ENCODE data around the gene ANKRD1. TPM values are rescaled to one million over a fixed set of nuclear protein-coding genes. Genes with fewer than 3 reads are reported as not detected.

The ANKRD1 gene
- total and polyA plus RNA-seq, 8 donors, result 0.73 to 12.5 (median 1.5) TPM; not detected in 3

DNA sequence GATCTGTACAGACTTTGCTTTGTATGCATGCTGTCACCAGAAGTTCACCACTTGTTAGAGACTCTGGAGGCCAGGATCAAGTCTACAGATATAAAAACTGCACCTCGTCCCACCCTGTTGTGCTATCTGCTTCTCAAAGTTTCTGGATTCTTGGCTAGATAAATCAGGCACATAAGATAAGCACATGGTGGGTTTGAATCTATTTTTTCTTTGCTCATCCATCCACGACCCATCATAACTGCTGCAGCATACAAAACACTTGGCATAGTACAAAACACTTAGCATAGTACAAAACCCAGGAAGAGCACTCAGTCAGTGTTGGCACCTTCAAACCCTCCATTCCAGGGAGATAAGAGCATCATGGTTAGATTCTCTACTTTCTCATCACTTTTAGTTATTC lies 42.4 kb upstream of the ANKRD1 start:
- Histone ChIP-seq H3K4me3 (no peak overlapping the region), H3K9me3 (no peaks in the 10 kb centered on the region), H3K4me1 (peaks cover 0 to 6% (median 0%) of the 10 kb centered on the region in 4 donors), H3K36me3 (no peaks in the 10 kb centered on the region), H3K27ac (no peak overlapping the region), H3K27me3 (no peaks in the 10 kb centered on the region)
- intact Hi-C loops (cut with DNase I; ENCODE audit: low total_unique reads), result no loop called here
- DNase-seq, result no peak
- TF ChIP-seq EP300 (IDR thresholded peaks at IDR 0.05), result no peak
- TF ChIP-seq POLR2AphosphoS5 (IDR thresholded peaks at IDR 0.05), result no peak
- TF ChIP-seq, protein P1, sequence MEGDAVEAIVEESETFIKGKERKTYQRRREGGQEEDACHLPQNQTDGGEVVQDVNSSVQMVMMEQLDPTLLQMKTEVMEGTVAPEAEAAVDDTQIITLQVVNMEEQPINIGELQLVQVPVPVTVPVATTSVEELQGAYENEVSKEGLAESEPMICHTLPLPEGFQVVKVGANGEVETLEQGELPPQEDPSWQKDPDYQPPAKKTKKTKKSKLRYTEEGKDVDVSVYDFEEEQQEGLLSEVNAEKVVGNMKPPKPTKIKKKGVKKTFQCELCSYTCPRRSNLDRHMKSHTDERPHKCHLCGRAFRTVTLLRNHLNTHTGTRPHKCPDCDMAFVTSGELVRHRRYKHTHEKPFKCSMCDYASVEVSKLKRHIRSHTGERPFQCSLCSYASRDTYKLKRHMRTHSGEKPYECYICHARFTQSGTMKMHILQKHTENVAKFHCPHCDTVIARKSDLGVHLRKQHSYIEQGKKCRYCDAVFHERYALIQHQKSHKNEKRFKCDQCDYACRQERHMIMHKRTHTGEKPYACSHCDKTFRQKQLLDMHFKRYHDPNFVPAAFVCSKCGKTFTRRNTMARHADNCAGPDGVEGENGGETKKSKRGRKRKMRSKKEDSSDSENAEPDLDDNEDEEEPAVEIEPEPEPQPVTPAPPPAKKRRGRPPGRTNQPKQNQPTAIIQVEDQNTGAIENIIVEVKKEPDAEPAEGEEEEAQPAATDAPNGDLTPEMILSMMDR (IDR thresholded peaks at IDR 0.05), result no peak
- no peak for TF ChIP-seq POLR2A (IDR thresholded peaks at IDR 0.05)
- WGBS, 5 donors, result 66 to 89% (median 79%) methylated on average over 2 of the region's 2 CpGs

DNA sequence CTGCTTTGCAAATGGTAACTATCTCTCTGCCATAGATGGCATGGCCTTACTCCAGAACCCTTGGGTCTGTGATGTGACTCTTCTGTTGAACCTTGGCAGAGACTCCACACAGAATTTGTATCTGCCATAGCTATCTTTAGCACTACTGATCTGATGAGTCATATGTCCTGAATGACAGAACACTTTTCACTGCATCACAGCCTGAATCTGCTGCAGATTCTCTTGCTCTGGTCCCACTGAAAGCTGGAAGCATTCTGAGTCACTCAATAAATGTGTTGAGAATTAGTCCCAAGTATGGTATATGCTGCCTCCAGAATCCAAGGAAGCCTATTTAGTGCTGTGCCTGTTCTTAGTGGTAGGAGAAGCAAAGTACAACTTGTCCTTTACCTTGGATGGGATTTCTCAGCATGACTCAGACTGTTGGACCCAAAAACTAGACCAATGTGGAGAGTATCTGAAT lies 39.5 kb upstream of the ANKRD1 start:
- Histone ChIP-seq H3K4me1 (peaks cover 0 to 3% (median 0%) of the 10 kb centered on the region in 4 donors), H3K9me3 (no peaks in the 10 kb centered on the region), H3K27ac (no peak overlapping the region), H3K36me3 (no peaks in the 10 kb centered on the region), H3K4me3 (no peak overlapping the region), H3K27me3 (no peaks in the 10 kb centered on the region)
- intact Hi-C loops (cut with DNase I; ENCODE audit: low total_unique reads), result no loop called here
- DNase-seq, result no peak
- TF ChIP-seq EP300 (IDR thresholded peaks at IDR 0.05) (no peak), POLR2A (IDR thresholded peaks at IDR 0.05) (no peak), POLR2AphosphoS5 (IDR thresholded peaks at IDR 0.05) (peak in 1 of 3 donors; percentile 42)
- TF ChIP-seq, protein P1 (IDR thresholded peaks at IDR 0.05), result no peak

GRCh38 chr10:90959826-90960225 lies 38.9 kb upstream of the ANKRD1 start:
- Histone ChIP-seq H3K27me3 (no peaks in the 10 kb centered on the region), H3K27ac (no peak overlapping the region), H3K9me3 (no peaks in the 10 kb centered on the region), H3K4me3 (no peak overlapping the region), H3K4me1 (peaks cover 0 to 3% (median 0%) of the 10 kb centered on the region in 4 donors), H3K36me3 (no peaks in the 10 kb centered on the region)
- DNase-seq, result no peak
- 28 to 54% (median 45%) methylated on average over 1 of the region's 1 CpG for WGBS, 5 donors
- intact Hi-C loops (cut with DNase I; ENCODE audit: low total_unique reads), result no loop called here
- TF ChIP-seq POLR2AphosphoS5 (IDR thresholded peaks at IDR 0.05), result no peak
- no peak for TF ChIP-seq POLR2A (IDR thresholded peaks at IDR 0.05)
- no peak for TF ChIP-seq EP300 (IDR thresholded peaks at IDR 0.05)
- TF ChIP-seq, protein P1 (IDR thresholded peaks at IDR 0.05), result no peak

DNA sequence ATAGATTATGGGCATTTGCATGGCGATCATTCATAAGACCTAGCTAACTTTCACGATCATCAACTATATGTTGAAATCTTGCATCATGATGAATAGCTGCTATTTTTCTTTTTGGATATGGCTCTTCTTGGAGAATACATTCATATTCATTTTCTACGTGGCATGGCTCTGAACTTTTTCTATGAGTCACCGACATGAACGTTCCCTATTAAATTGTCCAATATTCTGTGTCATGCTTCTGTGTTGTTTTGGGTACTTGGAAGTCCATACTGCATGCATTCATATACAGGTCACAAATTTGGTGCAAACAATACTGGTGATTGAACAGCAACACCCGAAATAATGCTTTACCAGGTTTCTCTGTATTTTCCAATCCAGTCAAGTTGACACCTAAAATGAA lies 37.9 kb upstream of the ANKRD1 start:
- no peak for TF ChIP-seq POLR2A (IDR thresholded peaks at IDR 0.05)
- no peak for TF ChIP-seq EP300 (IDR thresholded peaks at IDR 0.05)
- TF ChIP-seq POLR2AphosphoS5 (IDR thresholded peaks at IDR 0.05), result no peak
- TF ChIP-seq, protein P1 (IDR thresholded peaks at IDR 0.05), result no peak
- no peaks in the 10 kb centered on the region for H3K27me3 ChIP-seq
- no peaks in the 10 kb centered on the region for H3K9me3 ChIP-seq
- H3K36me3 ChIP-seq, result no peaks in the 10 kb centered on the region
- intact Hi-C loops (cut with DNase I; ENCODE audit: low total_unique reads), result no loop called here
- 86 to 93% (median 92%) methylated on average over 6 of the region's 6 CpGs for WGBS, 5 donors
- H3K4me1 ChIP-seq, result peaks cover 0 to 3% (median 0%) of the 10 kb centered on the region in 4 donors
- no peak overlapping the region for H3K27ac ChIP-seq
- H3K4me3 ChIP-seq, result no peak overlapping the region
- DNase-seq, result no peak
